ENCODE measurements around the gene CASP5. TPM values are rescaled to one million over a fixed set of nuclear protein-coding genes. Genes with fewer than 3 reads are reported as not detected.

Gene CASP5
- total RNA-seq, 4 donors from 2014 or later, result not detected

- TF ChIP-seq CTCF (IDR thresholded peaks at IDR 0.05 in 4 of 5, conservative IDR thresholded peaks at IDR 0.05 in 1 of 5) (no peak), POLR2A (IDR thresholded peaks at IDR 0.05) (no peak)
- intact Hi-C loops (cut with DNase I; ENCODE audit: low total_unique reads), result loop anchor here (5.0 kb wide), 1 partner anchor 48 kb away; no protein-coding TSS in a partner anchor
- Histone ChIP-seq H3K4me3 (peak overlapping the region in 1 of 4 donors; percentile 6), H3K27me3 (no peaks in the 10 kb centered on the region), H3K27ac (no peak overlapping the region), H3K9me3 (no peaks in the 10 kb centered on the region), H3K4me1 (peaks cover 12% of the 10 kb centered on the region in 2 donors), H3K36me3 (no peaks in the 10 kb centered on the region)
- ATAC-seq, result no peak
- DNase-seq, result no peak
- in situ Hi-C loops (cut with MboI; ENCODE audit: low sequenced_read_pairs in 4 of 4), result no loop called here
These were observed 57.2 kb downstream of the CASP5 start for GRCh38 chr11:104965735-104966134.

GRCh38 chr11:104964247-104964646 lies 58.7 kb downstream of the CASP5 start:
- in situ Hi-C loops (cut with MboI; ENCODE audit: low sequenced_read_pairs in 4 of 4), result no loop called here
- ATAC-seq (no peak), DNase-seq (no peak)
- intact Hi-C loops (cut with DNase I; ENCODE audit: low total_unique reads), result no loop called here
- TF ChIP-seq CTCF (IDR thresholded peaks at IDR 0.05 in 4 of 5, conservative IDR thresholded peaks at IDR 0.05 in 1 of 5), result no peak
- no peak for TF ChIP-seq POLR2A (IDR thresholded peaks at IDR 0.05)
- Histone ChIP-seq H3K27ac (no peak overlapping the region), H3K4me1 (peaks cover 12% of the 10 kb centered on the region in 2 donors), H3K4me3 (no peak overlapping the region), H3K36me3 (no peaks in the 10 kb centered on the region), H3K9me3 (no peaks in the 10 kb centered on the region), H3K27me3 (no peaks in the 10 kb centered on the region)

GRCh38 chr11:104962852-104963251 lies 60.1 kb downstream of the CASP5 start:
- no peak for TF ChIP-seq CTCF (IDR thresholded peaks at IDR 0.05 in 4 of 5, conservative IDR thresholded peaks at IDR 0.05 in 1 of 5)
- TF ChIP-seq POLR2A (IDR thresholded peaks at IDR 0.05), result no peak
- Histone ChIP-seq H3K36me3 (no peaks in the 10 kb centered on the region), H3K9me3 (no peaks in the 10 kb centered on the region), H3K4me1 (peaks cover 12 to 14% of the 10 kb centered on the region in 2 donors), H3K4me3 (no peak overlapping the region), H3K27me3 (no peaks in the 10 kb centered on the region), H3K27ac (no peak overlapping the region)
- intact Hi-C loops (cut with DNase I; ENCODE audit: low total_unique reads) (no loop called here), in situ Hi-C loops (cut with MboI; ENCODE audit: low sequenced_read_pairs in 4 of 4) (no loop called here)
- no peak for DNase-seq
- no peak for ATAC-seq

GRCh38 chr11:104957280-104957679 lies 65.7 kb downstream of the CASP5 start:
- intact Hi-C loops (cut with DNase I; ENCODE audit: low total_unique reads), result no loop called here
- H3K4me3 ChIP-seq, result no peak overlapping the region
- peaks cover 0 to 4% of the 10 kb centered on the region in 2 donors for H3K4me1 ChIP-seq
- TF ChIP-seq POLR2A (IDR thresholded peaks at IDR 0.05) (no peak), CTCF (IDR thresholded peaks at IDR 0.05 in 4 of 5, conservative IDR thresholded peaks at IDR 0.05 in 1 of 5) (no peak)
- DNase-seq, result no peak
- in situ Hi-C loops (cut with MboI; ENCODE audit: low sequenced_read_pairs in 4 of 4), result no loop called here
- ATAC-seq, result no peak
- H3K27ac ChIP-seq, result no peak overlapping the region
- no peaks in the 10 kb centered on the region for H3K9me3 ChIP-seq
- H3K27me3 ChIP-seq, result no peaks in the 10 kb centered on the region
- H3K36me3 ChIP-seq, result peaks cover 0 to 4% of the 10 kb centered on the region in 2 donors

- intact Hi-C loops (cut with DNase I; ENCODE audit: low total_unique reads) (no loop called here), in situ Hi-C loops (cut with MboI; ENCODE audit: low sequenced_read_pairs in 4 of 4) (no loop called here)
- no peak for ATAC-seq
- no peak for TF ChIP-seq CTCF (IDR thresholded peaks at IDR 0.05 in 4 of 5, conservative IDR thresholded peaks at IDR 0.05 in 1 of 5)
- no peak for TF ChIP-seq POLR2A (IDR thresholded peaks at IDR 0.05)
- Histone ChIP-seq H3K27ac (no peak overlapping the region), H3K4me3 (no peak overlapping the region), H3K4me1 (peaks cover 0 to 4% of the 10 kb centered on the region in 2 donors), H3K36me3 (peaks cover 0 to 4% of the 10 kb centered on the region in 2 donors), H3K9me3 (no peaks in the 10 kb centered on the region), H3K27me3 (no peaks in the 10 kb centered on the region)
- no peak for DNase-seq
These were observed 66.4 kb downstream of the CASP5 start for GRCh38 chr11:104956528-104956927.
